Activated T-helper 2 cell treated with anti-CD3 and anti-CD28 coated beads, Interferon-gamma antibody, Interleukin-2, Interleukin-4, amounts not matched to agents 10 μg/mL and 5 μg/mL and 100 μg/mL, durations not matched to agents 14 hours and 24 hours and 36 hours (primary cell): Measurements from ENCODE around the gene SLC35B2. TPM values are rescaled to one million over a fixed set of nuclear protein-coding genes. Genes with fewer than 3 reads are reported as not detected.

ENCODE experiments used
- DNase-seq: peaks from one replicate; pipeline ENCODE4 v3.0.0; 2021; ENCODE audit warnings: low spot score
- H3K27ac Mint-ChIP-seq: one replicate; pipeline ENCODE4 v1.8.0; 2021; ENCODE audit warnings: mixed read lengths
- H3K27me3 Mint-ChIP-seq: one replicate; pipeline ENCODE4 v1.8.0; 2021; ENCODE audit warnings: low read depth, mixed read lengths
- H3K36me3 Mint-ChIP-seq: one replicate; pipeline ENCODE4 v1.8.0; 2021; ENCODE audit warnings: low read depth, mixed read lengths
- H3K4me1 Mint-ChIP-seq: one replicate; pipeline ENCODE4 v1.8.0; 2021; ENCODE audit warnings: low read depth, mixed read lengths
- H3K4me3 Mint-ChIP-seq: one replicate; pipeline ENCODE4 v1.8.0; 2021; ENCODE audit warnings: low read depth, mild to moderate bottlenecking, moderate library complexity, mixed read lengths
- H3K9me3 Mint-ChIP-seq: one replicate; pipeline ENCODE4 v1.8.0; 2021; ENCODE audit warnings: mixed read lengths
- intact Hi-C: fragments of 100-400 bp; cut with micrococcal nuclease; formaldehyde crosslinking; loops from one replicate; pipeline ENCODE4 v1.15.1; 2023
- total RNA-seq: library from RNA; stranded (reverse); gene quantifications from 2 replicates; pipeline ENCODE4 v1.2.3, GENCODE V29; 2022

SLC35B2 gene
- total RNA-seq, 1 donor from 2014 or later: 29.6 TPM

GRCh38 chr6:44278315-44278714 is 21.0 kb upstream of the SLC35B2 start:
- no peaks in the 10 kb centered on the region for H3K36me3 Mint-ChIP-seq
- intact Hi-C loops: no loop called here
- peaks cover 46% of the 10 kb centered on the region for H3K27me3 Mint-ChIP-seq
- no peak overlapping the region for H3K4me3 Mint-ChIP-seq
- no peaks in the 10 kb centered on the region for H3K9me3 Mint-ChIP-seq
- H3K4me1 Mint-ChIP-seq: peaks cover 1% of the 10 kb centered on the region
- no peak overlapping the region for H3K27ac Mint-ChIP-seq
- no peak for DNase-seq

- no peaks in the 10 kb centered on the region for H3K36me3 Mint-ChIP-seq
- H3K4me1 Mint-ChIP-seq: peaks cover 1% of the 10 kb centered on the region
- no peak overlapping the region for H3K4me3 Mint-ChIP-seq
- no peak for DNase-seq
- H3K9me3 Mint-ChIP-seq: no peaks in the 10 kb centered on the region
- peaks cover 51% of the 10 kb centered on the region for H3K27me3 Mint-ChIP-seq
- H3K27ac Mint-ChIP-seq: no peak overlapping the region
- intact Hi-C loops: loop anchor here (2.0 kb wide), 1 partner anchor 35 kb away; the partner anchor contains the start of gene AARS2
These were observed 20.4 kb upstream of the SLC35B2 start for GRCh38 chr6:44277763-44278162.

- DNase-seq: no peak
- Mint-ChIP-seq H3K4me1 (peaks cover 1% of the 10 kb centered on the region), H3K9me3 (no peaks in the 10 kb centered on the region), H3K27ac (no peak overlapping the region), H3K27me3 (peaks cover 57% of the 10 kb centered on the region), H3K36me3 (no peaks in the 10 kb centered on the region), H3K4me3 (peak overlapping the region; percentile 19)
- intact Hi-C loops: loop anchor here (2.0 kb wide), 1 partner anchor 36 kb away; the partner anchor contains the start of gene AARS2
These were observed 19.6 kb upstream of the SLC35B2 start for GRCh38 chr6:44276667-44277640.

- H3K27ac Mint-ChIP-seq: no peak overlapping the region
- no peak overlapping the region for H3K4me3 Mint-ChIP-seq
- no peaks in the 10 kb centered on the region for H3K36me3 Mint-ChIP-seq
- H3K4me1 Mint-ChIP-seq: peaks cover 1% of the 10 kb centered on the region
- no peak for DNase-seq
- intact Hi-C loops: loop anchor here (2.0 kb wide), 1 partner anchor 37 kb away; the partner anchor contains the start of gene AARS2
- no peaks in the 10 kb centered on the region for H3K9me3 Mint-ChIP-seq
- peaks cover 64% of the 10 kb centered on the region for H3K27me3 Mint-ChIP-seq
These were observed 18.7 kb upstream of the SLC35B2 start for GRCh38 chr6:44275749-44276648.

GRCh38 chr6:44275271-44275748 is 18.0 kb upstream of the SLC35B2 start:
- Mint-ChIP-seq H3K27me3 (peaks cover 63% of the 10 kb centered on the region), H3K27ac (no peak overlapping the region), H3K36me3 (no peaks in the 10 kb centered on the region), H3K9me3 (no peaks in the 10 kb centered on the region), H3K4me3 (no peak overlapping the region), H3K4me1 (peaks cover 1% of the 10 kb centered on the region)
- no peak for DNase-seq
- intact Hi-C loops: no loop called here

GRCh38 chr6:44273617-44274016 is 16.3 kb upstream of the SLC35B2 start:
- DNase-seq: no peak
- H3K4me1 Mint-ChIP-seq: peaks cover 2% of the 10 kb centered on the region
- no peak overlapping the region for H3K4me3 Mint-ChIP-seq
- H3K27ac Mint-ChIP-seq: no peak overlapping the region
- intact Hi-C loops: no loop called here
- H3K9me3 Mint-ChIP-seq: no peaks in the 10 kb centered on the region
- peaks cover 71% of the 10 kb centered on the region for H3K27me3 Mint-ChIP-seq
- no peaks in the 10 kb centered on the region for H3K36me3 Mint-ChIP-seq

- no peak for DNase-seq
- Mint-ChIP-seq H3K4me3 (no peak overlapping the region), H3K9me3 (no peaks in the 10 kb centered on the region), H3K27me3 (peaks cover 68% of the 10 kb centered on the region), H3K4me1 (peaks cover 2% of the 10 kb centered on the region), H3K27ac (no peak overlapping the region), H3K36me3 (no peaks in the 10 kb centered on the region)
- intact Hi-C loops: no loop called here
These were observed 15.8 kb upstream of the SLC35B2 start for GRCh38 chr6:44272999-44273566.

GRCh38 chr6:44272529-44272928 is 15.2 kb upstream of the SLC35B2 start:
- Mint-ChIP-seq H3K36me3 (no peaks in the 10 kb centered on the region), H3K9me3 (no peaks in the 10 kb centered on the region), H3K4me1 (peaks cover 6% of the 10 kb centered on the region), H3K4me3 (no peak overlapping the region), H3K27ac (no peak overlapping the region), H3K27me3 (peaks cover 63% of the 10 kb centered on the region)
- intact Hi-C loops: no loop called here
- no peak for DNase-seq

- Mint-ChIP-seq H3K27me3 (peaks cover 57% of the 10 kb centered on the region), H3K27ac (no peak overlapping the region), H3K4me3 (no peak overlapping the region), H3K36me3 (no peaks in the 10 kb centered on the region), H3K4me1 (peaks cover 8% of the 10 kb centered on the region), H3K9me3 (no peaks in the 10 kb centered on the region)
- DNase-seq: no peak
- intact Hi-C loops: no loop called here
These were observed 14.6 kb upstream of the SLC35B2 start for GRCh38 chr6:44271914-44272313.

GRCh38 chr6:44271406-44271723 is 14.0 kb upstream of the SLC35B2 start:
- intact Hi-C loops: no loop called here
- no peak for DNase-seq
- Mint-ChIP-seq H3K9me3 (no peaks in the 10 kb centered on the region), H3K36me3 (no peaks in the 10 kb centered on the region), H3K4me1 (peaks cover 14% of the 10 kb centered on the region), H3K4me3 (peak overlapping the region; percentile 43), H3K27ac (no peak overlapping the region), H3K27me3 (peaks cover 53% of the 10 kb centered on the region)

- H3K36me3 Mint-ChIP-seq: no peaks in the 10 kb centered on the region
- peaks cover 53% of the 10 kb centered on the region for H3K27me3 Mint-ChIP-seq
These were observed 13.4 kb upstream of the SLC35B2 start for GRCh38 chr6:44270526-44271405.

More at GRCh38 chr6:44270526-44271405, 13.4 kb upstream of the SLC35B2 start:
- no peaks in the 10 kb centered on the region for H3K9me3 Mint-ChIP-seq
- peaks cover 18% of the 10 kb centered on the region for H3K4me1 Mint-ChIP-seq
- H3K4me3 Mint-ChIP-seq: peak overlapping the region; percentile 43
- intact Hi-C loops: no loop called here
- DNase-seq: no peak
- H3K27ac Mint-ChIP-seq: no peak overlapping the region
